PC-9 (cell line): Measurements from ENCODE around the gene NR2F1-AS1. TPM values are rescaled to one million over a fixed set of nuclear protein-coding genes. Genes with fewer than 3 reads are reported as not detected.

Experiments used
- BruUV-seq: library from RNA; stranded (reverse); fragments of 400-500 nt; replicated peaks from 2 replicates; lab custom pipeline; 2021; lab: Mats Ljungman, UMichigan
- CTCF ChIA-PET: fragments of 300-600 bp; sonication (Branson Sonifier 250); formaldehyde crosslinking; loops from one replicate; lab custom pipeline; 2022; ENCODE audit warnings: antibody characterized with exemption; lab: Charles Lee
- POLR2A ChIA-PET: fragments of 300-600 bp; sonication (Branson Sonifier 250); formaldehyde crosslinking; loops from one replicate; lab custom pipeline; 2022; ENCODE audit warnings: antibody characterized with exemption; ENCODE audit not compliant: unreplicated experiment; lab: Charles Lee
- DNase-seq, 2 experiments: peaks; one replicate each; pipeline versions ENCODE4 v3.0.0 to v3.0.0-alpha.2; 2015 to 2022; ENCODE audit warnings: mixed read lengths in 1 of 2
- H2AFZ ChIP-seq: fragments of 200-600 bp; sonication (generic); 2 replicates; pipeline ENCODE4 v1.8.1; 2017; ENCODE audit warnings: antibody characterized with exemption
- H3F3A ChIP-seq: fragments of 200-600 bp; sonication (generic); 2 replicates; pipeline ENCODE4 v1.8.1; 2017; ENCODE audit warnings: antibody characterized with exemption, mild to moderate bottlenecking, low read depth; ENCODE audit not compliant: insufficient read depth
- H3K27ac ChIP-seq: fragments of 200-600 bp; sonication (generic); 2 replicates; pipeline ENCODE4 v1.6.1; 2016; ENCODE audit warnings: mixed run types
- H3K27me3 ChIP-seq: fragments of 200-600 bp; sonication (generic); 2 replicates; pipeline ENCODE4 v1.6.1; 2016; ENCODE audit warnings: low read depth, mixed run types; ENCODE audit not compliant: insufficient read depth
- H3K36me3 ChIP-seq: fragments of 200-600 bp; sonication (generic); 2 replicates; pipeline ENCODE4 v1.6.1; 2016; ENCODE audit warnings: low read depth, mixed run types
- H3K4me1 ChIP-seq: fragments of 200-600 bp; sonication (generic); replicated peaks from 2 replicates; pipeline ENCODE4 v1.6.1; 2016; ENCODE audit warnings: mixed run types; ENCODE audit not compliant: insufficient read depth
- H3K4me2 ChIP-seq: fragments of 200-600 bp; sonication (generic); 2 replicates; pipeline ENCODE4 v1.6.1; 2017; ENCODE audit warnings: mixed run types
- H3K4me3 ChIP-seq: fragments of 200-600 bp; sonication (generic); 2 replicates; pipeline ENCODE4 v1.6.1; 2016; ENCODE audit warnings: mixed run types
- H3K79me2 ChIP-seq: fragments of 200-600 bp; sonication (generic); 2 replicates; pipeline ENCODE4 v1.6.1; 2017; ENCODE audit warnings: low read depth, mixed run types
- H3K9me2 ChIP-seq: fragments of 200-600 bp; sonication (generic); 2 replicates; pipeline ENCODE4 v1.8.1; 2017; ENCODE audit warnings: mild to moderate bottlenecking; ENCODE audit not compliant: insufficient read depth
- H3K9me3 ChIP-seq: fragments of 200-600 bp; sonication (generic); 2 replicates; pipeline ENCODE4 v1.8.1; 2016; ENCODE audit warnings: low read depth; ENCODE audit not compliant: insufficient read depth
- H4K20me1 ChIP-seq: fragments of 200-600 bp; sonication (generic); 2 replicates; pipeline ENCODE4 v1.8.1; 2017; ENCODE audit not compliant: insufficient read depth
- EZH2 ChIP-seq: fragments of 200-600 bp; sonication (generic); IDR thresholded peaks from 2 replicates; pipeline ENCODE4 v1.8.0; 2017; ENCODE audit warnings: antibody characterized with exemption, low read depth
- intact Hi-C: fragments of 100-400 bp; cut with micrococcal nuclease; formaldehyde crosslinking; loops from one replicate; pipeline ENCODE4 v1.10.0; 2022; ENCODE audit not compliant: unreplicated experiment
- total RNA-seq: library from RNA; stranded (reverse); gene quantifications from 2 replicates; pipeline ENCODE4 v1.2.3, GENCODE V29; 2021
- TF ChIP-seq, protein P1 (sequence below): fragments of 200-600 bp; sonication (generic); conservative IDR thresholded peaks from 2 replicates; pipeline ENCODE4 v1.6.1; 2017; ENCODE audit warnings: mixed run types, antibody characterized with exemption, mild to moderate bottlenecking, moderate library complexity

Gene NR2F1-AS1
- total RNA-seq, 1 experiment from 2014 or later: 6.0 TPM

DNA sequence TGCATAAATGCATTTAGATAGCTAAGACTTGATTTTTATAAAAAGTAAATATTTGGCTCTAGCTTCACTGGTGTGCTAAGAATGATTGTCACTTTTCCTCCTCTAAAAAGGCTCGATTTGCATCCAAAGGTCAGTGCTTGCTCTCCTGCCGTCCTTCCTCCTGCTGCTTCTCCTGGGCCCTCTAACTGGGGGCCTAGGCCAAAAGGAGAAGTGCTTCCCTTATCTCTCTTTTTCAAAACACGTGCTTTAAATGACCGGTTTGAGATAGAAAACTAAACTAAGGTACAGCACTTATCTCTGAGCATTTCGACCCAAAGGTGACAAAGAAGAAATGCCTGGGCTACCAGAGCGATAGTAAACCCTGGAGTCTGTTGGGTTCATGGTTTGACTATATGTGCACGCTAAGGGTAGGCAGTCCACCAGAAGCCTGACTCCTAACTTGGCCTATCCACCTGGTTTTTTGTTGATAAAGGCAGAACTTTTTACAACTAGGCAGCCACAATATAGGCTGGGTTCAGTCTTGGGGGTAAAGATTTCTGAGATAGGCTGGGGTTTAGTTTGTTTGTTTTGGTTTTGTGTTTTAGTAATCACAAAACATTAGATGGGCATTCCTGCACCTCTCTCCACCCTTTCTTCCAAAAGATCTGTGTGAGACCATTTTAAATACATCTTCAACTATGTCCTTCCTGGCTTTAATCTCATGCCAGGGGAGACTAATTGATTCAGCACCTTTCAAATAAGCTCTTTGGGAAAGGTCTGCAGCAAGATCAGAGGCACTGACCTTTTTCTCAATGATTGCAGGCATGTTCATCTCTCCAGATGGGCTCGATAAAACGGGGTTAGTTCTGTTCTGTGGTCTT lies 3.8 kb downstream of the NR2F1-AS1 start:
- TF ChIP-seq, protein P1, sequence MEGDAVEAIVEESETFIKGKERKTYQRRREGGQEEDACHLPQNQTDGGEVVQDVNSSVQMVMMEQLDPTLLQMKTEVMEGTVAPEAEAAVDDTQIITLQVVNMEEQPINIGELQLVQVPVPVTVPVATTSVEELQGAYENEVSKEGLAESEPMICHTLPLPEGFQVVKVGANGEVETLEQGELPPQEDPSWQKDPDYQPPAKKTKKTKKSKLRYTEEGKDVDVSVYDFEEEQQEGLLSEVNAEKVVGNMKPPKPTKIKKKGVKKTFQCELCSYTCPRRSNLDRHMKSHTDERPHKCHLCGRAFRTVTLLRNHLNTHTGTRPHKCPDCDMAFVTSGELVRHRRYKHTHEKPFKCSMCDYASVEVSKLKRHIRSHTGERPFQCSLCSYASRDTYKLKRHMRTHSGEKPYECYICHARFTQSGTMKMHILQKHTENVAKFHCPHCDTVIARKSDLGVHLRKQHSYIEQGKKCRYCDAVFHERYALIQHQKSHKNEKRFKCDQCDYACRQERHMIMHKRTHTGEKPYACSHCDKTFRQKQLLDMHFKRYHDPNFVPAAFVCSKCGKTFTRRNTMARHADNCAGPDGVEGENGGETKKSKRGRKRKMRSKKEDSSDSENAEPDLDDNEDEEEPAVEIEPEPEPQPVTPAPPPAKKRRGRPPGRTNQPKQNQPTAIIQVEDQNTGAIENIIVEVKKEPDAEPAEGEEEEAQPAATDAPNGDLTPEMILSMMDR: no peak
- no peak for TF ChIP-seq EZH2
- no peak for DNase-seq
- peaks cover 4% of the 10 kb centered on the region; the same call in 1 of the 2 replicates for H3F3A ChIP-seq
- CTCF ChIA-PET: no interaction called here
- H3K79me2 ChIP-seq: peaks cover 40% of the 10 kb centered on the region
- POLR2A ChIA-PET: no interaction called here
- no peaks in the 10 kb centered on the region for H3K36me3 ChIP-seq
- H2AFZ ChIP-seq: no peak overlapping the region
- H3K27ac ChIP-seq: no peak overlapping the region
- H3K27me3 ChIP-seq: no peaks in the 10 kb centered on the region
- H3K4me2 ChIP-seq: no peak overlapping the region
- H3K4me1 ChIP-seq: 0 out of 2 replicates have a peak, but pooled peaks cover 6% of the 10 kb centered on the region
- no peak overlapping the region for H3K4me3 ChIP-seq
- H4K20me1 ChIP-seq: no peaks in the 10 kb centered on the region
- H3K9me2 ChIP-seq: no peaks in the 10 kb centered on the region
- H3K9me3 ChIP-seq: peaks cover 7% of the 10 kb centered on the region; the same call in 1 of the 2 replicates
- BruUV-seq: no TSS peak
- intact Hi-C loops: no loop called here

DNA sequence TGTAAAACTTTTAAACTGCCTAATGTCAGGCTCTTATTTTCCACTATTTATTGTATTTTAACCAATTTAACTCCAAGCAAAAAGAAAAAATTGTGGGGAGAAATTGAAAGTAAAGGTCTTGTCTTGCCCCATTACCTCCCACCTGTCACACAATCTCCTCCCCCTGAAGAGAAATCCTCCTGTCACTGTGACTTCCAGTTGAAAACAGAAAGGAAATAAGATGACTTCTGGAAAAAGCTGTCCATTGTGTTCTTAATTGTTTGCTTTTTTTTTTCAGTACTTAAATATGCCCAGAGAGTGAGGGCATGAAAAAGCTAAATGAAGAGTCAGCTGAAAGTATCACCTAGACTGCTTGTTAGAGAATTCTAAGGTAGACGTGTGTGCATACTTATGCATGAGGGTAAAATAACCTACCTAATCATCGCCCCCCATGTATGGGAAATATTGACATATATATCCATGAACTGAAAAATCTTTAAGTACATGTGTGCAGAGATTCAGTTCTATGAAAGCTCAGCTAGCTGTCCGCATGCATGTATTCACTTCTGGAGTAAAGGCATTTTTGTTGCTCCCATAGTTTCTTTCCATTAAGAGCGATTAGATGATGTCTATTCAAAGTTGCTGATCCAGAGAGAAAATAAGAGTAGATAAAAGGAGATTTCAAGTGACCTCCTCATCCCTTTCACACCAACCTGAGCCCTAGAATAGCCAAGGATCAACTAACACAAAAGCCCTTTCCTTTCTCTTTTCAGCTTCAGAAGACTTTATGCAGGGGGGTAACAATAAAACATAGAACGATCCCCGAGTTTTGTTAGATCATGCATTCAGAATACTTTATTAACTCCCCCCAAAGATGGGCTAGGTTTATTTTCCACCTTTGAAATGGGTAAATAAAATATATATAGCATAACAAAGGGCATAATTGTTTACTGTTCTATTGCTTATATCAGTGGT lies 5.3 kb downstream of the NR2F1-AS1 start:
- no peaks in the 10 kb centered on the region for H3K27me3 ChIP-seq
- POLR2A ChIA-PET: no interaction called here
- H3K79me2 ChIP-seq: peaks cover 37% of the 10 kb centered on the region

More for the DNA sequence above, 5.3 kb downstream of the NR2F1-AS1 start:
- intact Hi-C loops: no loop called here
- Histone ChIP-seq H3F3A (no peaks in the 10 kb centered on the region), H3K9me2 (no peaks in the 10 kb centered on the region), H3K9me3 (peaks cover 7% of the 10 kb centered on the region; the same call in 1 of the 2 replicates), H3K4me2 (no peak overlapping the region), H4K20me1 (no peaks in the 10 kb centered on the region), H3K36me3 (peaks cover 7% of the 10 kb centered on the region; the same call in 1 of the 2 replicates), H2AFZ (no peak overlapping the region), H3K4me1 (0 out of 2 replicates have a peak, but pooled peaks cover 6% of the 10 kb centered on the region), H3K27ac (no peak overlapping the region), H3K4me3 (no peak overlapping the region)
- BruUV-seq: no TSS peak
- TF ChIP-seq EZH2: no peak
- TF ChIP-seq, protein P1: no peak
- no peak for DNase-seq
- CTCF ChIA-PET: interaction anchor here (0.6 kb wide), 1 partner anchor 1050 kb away, joined by 3 read pairs; no protein-coding TSS in a partner anchor
